ENCODE data around the gene NANOS2.
"Not testable (repeated sequence)": the region's sequence is repeated elsewhere in the genome, so short reads cannot be mapped to it uniquely, and the experiment has no call there.

The NANOS2 gene

DNA sequence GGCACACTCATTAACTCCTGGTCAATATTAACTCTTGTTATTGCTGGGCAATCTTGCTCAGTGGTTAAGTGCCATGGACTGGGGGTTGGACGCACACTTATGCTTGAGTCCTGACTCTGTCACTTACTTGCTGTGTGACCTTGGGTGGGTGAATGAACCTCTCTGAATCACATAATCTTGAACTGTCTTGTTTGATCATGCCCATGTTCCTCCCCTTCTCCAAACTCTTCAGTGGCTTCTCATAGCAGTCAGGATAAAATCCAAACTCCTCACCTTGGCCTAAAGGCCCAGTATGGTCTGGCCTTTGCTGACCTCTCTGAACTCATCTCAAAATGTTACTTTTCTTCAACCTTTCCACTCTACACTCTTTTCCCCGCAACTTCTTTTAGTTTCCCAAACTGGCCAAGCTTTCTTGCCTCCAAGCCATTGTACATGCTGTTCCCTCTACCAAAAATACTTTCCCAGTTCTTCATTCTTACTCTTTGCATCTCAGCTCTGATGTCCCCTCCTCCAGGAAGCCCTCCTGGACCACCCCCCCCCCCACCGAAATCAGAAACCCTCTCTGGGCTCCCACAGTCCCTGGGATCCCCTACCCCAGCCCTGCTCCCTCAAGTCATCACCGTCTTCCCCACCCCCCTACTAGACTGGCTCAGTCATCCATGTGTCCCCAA is 14.5 kb downstream of the NANOS2 start:
- DNase-seq (ENCODE audit: low read depth, low spot score): no peak
- no peak overlapping the region for H3K4me3 ChIP-seq (ENCODE audit: low read length)

DNA sequence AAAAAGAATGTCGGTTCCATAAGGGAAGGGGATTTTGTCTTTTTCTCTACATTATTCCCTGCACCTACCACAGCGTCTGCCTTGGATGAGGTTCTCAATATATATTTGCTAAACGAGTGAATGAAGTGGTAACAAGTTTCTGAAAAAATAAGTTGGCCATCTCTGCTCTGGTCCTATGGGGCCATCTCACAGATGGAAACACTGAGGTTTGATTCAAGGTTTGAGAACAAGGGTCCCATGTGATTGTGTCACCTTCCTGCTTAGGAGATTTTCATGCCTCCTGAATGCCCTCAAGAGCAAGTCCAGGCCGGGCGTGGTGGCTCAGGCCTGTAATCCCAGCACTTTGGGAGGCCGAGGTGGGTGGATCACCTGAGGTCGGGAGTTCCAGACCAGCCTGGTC is 15.3 kb downstream of the NANOS2 start:
- H3K4me3 ChIP-seq (ENCODE audit: low read length): no peak overlapping the region
- no peak for DNase-seq (ENCODE audit: low read depth, low spot score)

- no peak overlapping the region for H3K4me3 ChIP-seq (ENCODE audit: low read length)
- no peak for DNase-seq (ENCODE audit: low read depth, low spot score)
These were observed 17.2 kb downstream of the NANOS2 start for GRCh38 chr19:45897261-45897812.

GRCh38 chr19:45895983-45896599 is 18.5 kb downstream of the NANOS2 start:
- H3K4me3 ChIP-seq (ENCODE audit: low read length); DNase-seq (ENCODE audit: low read depth, low spot score): not testable (repeated sequence)

DNA sequence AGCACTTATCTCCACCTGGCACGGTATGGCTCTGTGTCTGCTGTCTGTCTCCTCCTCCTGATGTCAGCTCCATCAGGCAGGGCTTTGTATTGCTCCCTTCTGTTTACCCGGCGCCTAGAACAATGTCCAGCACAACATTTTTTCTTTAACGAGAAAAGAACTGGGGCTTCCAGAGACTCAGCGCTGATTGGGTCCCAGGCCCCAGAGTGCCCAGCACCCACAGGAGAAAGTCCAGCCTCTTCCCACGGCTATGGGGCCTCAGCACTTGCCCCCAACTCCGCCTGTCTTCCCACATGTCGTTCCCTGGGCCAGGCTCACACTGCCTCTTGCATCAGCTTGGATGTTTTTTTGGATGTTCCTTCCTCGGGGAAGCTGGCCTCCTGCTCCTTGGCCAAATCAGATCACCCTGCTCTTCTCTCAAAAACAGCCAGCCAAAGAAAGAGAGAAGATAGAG is 19.0 kb downstream of the NANOS2 start:
- no peak for DNase-seq (ENCODE audit: low read depth, low spot score)
- H3K4me3 ChIP-seq (ENCODE audit: low read length): no peak overlapping the region

- no peak for DNase-seq (ENCODE audit: low read depth, low spot score)
- no peak overlapping the region for H3K4me3 ChIP-seq (ENCODE audit: low read length)
These were observed 23.7 kb downstream of the NANOS2 start for GRCh38 chr19:45890877-45891276.

- no peak overlapping the region for H3K4me3 ChIP-seq (ENCODE audit: low read length)
- DNase-seq (ENCODE audit: low read depth, low spot score): no peak
These were observed 25.2 kb downstream of the NANOS2 start for GRCh38 chr19:45889210-45889885.

DNA sequence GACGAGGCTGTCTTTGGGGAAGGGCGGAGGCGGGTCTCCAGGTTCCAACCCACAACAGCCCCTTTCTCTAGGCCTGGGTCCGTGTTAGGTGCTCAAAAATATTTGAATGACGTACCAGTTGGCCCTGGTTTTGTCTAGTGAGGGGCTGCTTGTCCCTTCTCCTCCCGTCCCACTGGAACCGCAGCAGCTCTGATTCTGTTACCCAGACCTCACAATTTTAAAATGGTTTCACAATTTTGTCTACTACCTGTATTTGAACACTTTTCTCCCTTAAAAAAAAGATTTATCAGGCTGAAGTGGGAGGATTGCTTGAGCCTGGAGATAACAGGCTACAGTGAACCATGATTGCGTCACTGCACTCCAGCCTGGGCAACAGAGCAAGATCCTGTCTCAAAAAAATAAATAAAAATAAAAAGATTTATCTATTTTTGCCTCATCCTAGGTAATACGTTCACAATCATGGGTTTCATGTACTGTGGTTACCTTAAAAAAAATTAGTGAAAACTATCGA is 27.3 kb downstream of the NANOS2 start:
- DNase-seq (ENCODE audit: low read depth, low spot score): no peak
- H3K4me3 ChIP-seq (ENCODE audit: low read length): peak overlapping the region; percentile 81

DNA sequence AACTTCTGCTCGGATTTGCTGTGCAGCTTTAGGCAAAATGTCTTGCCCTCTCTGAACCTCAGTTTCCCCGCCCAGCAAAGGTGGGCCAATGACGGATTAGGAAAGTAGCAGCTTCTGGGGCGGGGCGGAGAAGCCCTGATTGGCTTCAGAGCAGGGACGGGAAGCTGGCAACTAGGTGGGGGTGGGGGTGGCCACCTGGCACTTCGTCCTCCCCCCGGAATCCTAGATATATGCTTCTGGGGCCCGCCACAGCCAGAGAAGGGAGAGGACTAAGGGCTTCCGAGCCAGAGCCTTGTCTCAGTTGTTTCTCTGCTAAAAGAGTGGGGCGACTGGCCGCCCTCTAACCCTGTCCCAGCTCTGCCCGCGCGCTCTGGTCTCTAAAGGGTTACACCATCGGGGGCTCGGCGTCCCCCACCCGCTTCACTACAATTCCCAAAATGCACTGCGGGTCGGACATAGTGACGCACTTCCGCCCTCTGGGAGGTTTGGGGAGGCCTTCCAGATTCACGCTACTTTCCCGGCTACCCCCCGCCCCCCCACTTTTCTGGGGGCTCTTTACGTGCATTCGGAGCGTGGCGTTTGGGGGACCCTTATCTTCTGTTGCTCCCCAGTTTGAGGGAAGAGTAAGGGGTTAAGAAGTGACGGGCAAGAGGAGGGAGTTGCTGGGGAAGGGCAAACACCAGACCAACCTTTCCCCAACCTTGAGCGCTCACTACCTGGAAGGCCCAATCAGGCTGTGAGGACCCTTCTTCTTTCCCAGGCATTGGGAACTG is 28.0 kb downstream of the NANOS2 start:
- peak overlapping the region; percentile 81 for H3K4me3 ChIP-seq (ENCODE audit: low read length)

GRCh38 chr19:45885556-45886426 is 28.8 kb downstream of the NANOS2 start, which contains the start of gene IRF2BP1:
Gene IRF2BP1 (minus strand): TSS chr19:45886141. CDS start chr19:45885774, 367 bp downstream.
- H3K4me3 ChIP-seq (ENCODE audit: low read length): peak within 1 kb of the TSS; percentile 81
- peak; percentile 84 for DNase-seq (ENCODE audit: low read depth, low spot score)

More for the DNA sequence above, 28.0 kb downstream of the NANOS2 start:
- peak; percentile 93 for DNase-seq (ENCODE audit: low read depth, low spot score)

- peak overlapping the region; percentile 81 for H3K4me3 ChIP-seq (ENCODE audit: low read length)
- DNase-seq (ENCODE audit: low read depth, low spot score): no peak
These were observed 29.7 kb downstream of the NANOS2 start for GRCh38 chr19:45884682-45885555.

- H3K4me3 ChIP-seq (ENCODE audit: low read length): no peak overlapping the region
- DNase-seq (ENCODE audit: low read depth, low spot score): no peak
These were observed 30.5 kb downstream of the NANOS2 start for GRCh38 chr19:45883881-45884681.

GRCh38 chr19:45883586-45883880 is 31.0 kb downstream of the NANOS2 start:
- no peak for DNase-seq (ENCODE audit: low read depth, low spot score)
- no peak overlapping the region for H3K4me3 ChIP-seq (ENCODE audit: low read length)

- peak; percentile 72 for DNase-seq (ENCODE audit: low read depth, low spot score)
- no peak overlapping the region; the same call in 1 of the 2 replicates for H3K4me3 ChIP-seq (ENCODE audit: low read length)
These were observed 31.7 kb downstream of the NANOS2 start for GRCh38 chr19:45882652-45883585.

- DNase-seq (ENCODE audit: low read depth, low spot score): no peak
- H3K4me3 ChIP-seq (ENCODE audit: low read length): no peak overlapping the region
These were observed 32.6 kb downstream of the NANOS2 start for GRCh38 chr19:45881909-45882528.

Measured in Jurkat, Clone E6-1 (cell line).